HepG2 (cell line): ENCODE data around the gene C19orf18. TPM values are rescaled to one million over a fixed set of nuclear protein-coding genes. Genes with fewer than 3 reads are reported as not detected.

Experiments used
- ATAC-seq: fragments of 200-7000 bp; cut with Tn5 transposase; 3 replicates; pipeline ENCODE4 v1.9.1; 2020; ENCODE audit warnings: mild to moderate bottlenecking, moderate library complexity
- BruUV-seq: library from RNA; stranded (reverse); fragments of 400-500 nt; replicated peaks from 2 replicates; lab custom pipeline; 2021; lab: Mats Ljungman, UMichigan
- CTCF ChIA-PET: fragments of 300-600 bp; formaldehyde crosslinking; extraction: SDS; loops from one replicate; lab custom pipeline; 2021; ENCODE audit warnings: low total read pairs, inconsistent platforms, low intra/inter-chr PET ratio; lab: Yijun Ruan, JAX
- POLR2A ChIA-PET: fragments of 350-600 bp; sonication (Branson Sonifier 250); formaldehyde crosslinking; loops from one replicate; lab custom pipeline; 2020; ENCODE audit warnings: antibody characterized with exemption, inconsistent platforms; lab: Yijun Ruan, JAX
- DNase-seq: peaks from one replicate; pipeline ENCODE4 v3.0.0-alpha.2; 2015; ENCODE audit warnings: low spot score
- FAIRE-seq: peaks from 3 replicates; lab custom pipeline; 2011; peaks lifted over from hg19 to GRCh38; lab: Jason Lieb, UNC
- H2AFZ ChIP-seq: one replicate; pipeline ENCODE4 v1.6.1; 2011; ENCODE audit warnings: low read length, inconsistent platforms
- H3K27ac ChIP-seq: fragments of 300-600 bp; 3 replicates; pipeline ENCODE4 v1.8.0; 2011; ENCODE audit warnings: mixed run types, mild to moderate bottlenecking, mixed read lengths, low read length, inconsistent platforms; ENCODE audit not compliant: insufficient read depth; ENCODE audit errors: extremely low read length
- H3K27me3 ChIP-seq, 2 experiments: fragments of 200-600 bp in 1 of 2; 2 replicates in 1 of 2; 3 replicates in 1 of 2; pipeline versions ENCODE4 v1.6.0 to v1.8.0; 2011; ENCODE audit warnings: low read length in 2 of 2, mild to moderate bottlenecking in 2 of 2, moderate library complexity in 2 of 2, inconsistent platforms in 1 of 2; ENCODE audit not compliant: insufficient read depth in 2 of 2, control insufficient read depth in 1 of 2
- H3K36me3 ChIP-seq, 2 experiments: fragments of 200-600 bp in 1 of 2; replicated peaks in 1 of 2; 2 replicates in 1 of 2; 3 replicates in 1 of 2; pipeline versions ENCODE4 v1.5.1 to v1.8.0; 2011; ENCODE audit warnings: low read length in 2 of 2, inconsistent platforms in 1 of 2; ENCODE audit not compliant: insufficient read depth in 2 of 2, control insufficient read depth in 1 of 2
- H3K4me1 ChIP-seq: 2 replicates; pipeline ENCODE4 v1.5.1; 2012; ENCODE audit warnings: low read length, inconsistent platforms; ENCODE audit not compliant: insufficient read depth
- H3K4me2 ChIP-seq: 2 replicates; pipeline ENCODE4 v1.6.0; 2011; ENCODE audit warnings: low read depth, low read length, inconsistent platforms
- H3K4me3 ChIP-seq, 3 experiments: fragments of 200-600 bp in 1 of 3; sonication (generic), shearing (Covaris generic) in 1 of 3; replicated peaks in 1 of 3; 2 replicates each; pipeline ENCODE4 v1.5.1; 2011 to 2016; ENCODE audit warnings: low read length in 3 of 3, inconsistent platforms in 2 of 3, low read depth in 2 of 3, mild to moderate bottlenecking in 2 of 3, control low read depth in 1 of 3, mixed read lengths in 1 of 3; ENCODE audit not compliant: insufficient read depth in 1 of 3
- H3K79me2 ChIP-seq: one replicate; pipeline ENCODE4 v1.6.1; 2011; ENCODE audit warnings: low read length, inconsistent platforms; ENCODE audit not compliant: insufficient read depth
- H3K9ac ChIP-seq: 2 replicates; pipeline ENCODE4 v1.6.0; 2011; ENCODE audit warnings: mild to moderate bottlenecking, low read depth, low read length, inconsistent platforms; ENCODE audit not compliant: insufficient read depth
- H3K9me3 ChIP-seq: 2 replicates; pipeline ENCODE4 v1.5.1; 2012; ENCODE audit warnings: mild to moderate bottlenecking, low read length
- H4K20me1 ChIP-seq: 2 replicates; pipeline ENCODE4 v1.6.0; 2011; ENCODE audit warnings: inconsistent platforms, mild to moderate bottlenecking, low read length, moderate library complexity; ENCODE audit not compliant: insufficient read depth
- RFX1 ChIP-seq: fragments of 450-650 bp; IDR thresholded peaks from 2 replicates; pipeline ENCODE4 v1.6.1; 2017
- SOX13 ChIP-seq, 3 experiments: fragments of 450-650 bp in 1 of 3; sonication (generic) in 1 of 3; formaldehyde crosslinking in 1 of 3; IDR thresholded peaks in 2 of 3; conservative IDR thresholded peaks in 1 of 3; 2 replicates each; pipeline versions ENCODE4 v1.5.0 to v1.6.1; 2016 to 2020; ENCODE audit warnings: antibody characterized with exemption in 1 of 3, mild to moderate bottlenecking in 1 of 3, missing compliant biosample characterization in 1 of 3, missing genetic modification reagents in 1 of 3, moderate library complexity in 1 of 3
- SYNCRIP ChIP-seq: fragments of 200-400 bp; formaldehyde crosslinking; IDR thresholded peaks from 2 replicates; pipeline ENCODE4 v1.6.1; 2018; ENCODE audit warnings: mild to moderate bottlenecking, low read depth, low read length; ENCODE audit not compliant: insufficient read depth
- THAP11 ChIP-seq: IDR thresholded peaks from 2 replicates; pipeline ENCODE4 v1.6.1; 2016; ENCODE audit warnings: missing biosample characterization, missing genetic modification reagents
- ZMYM4 ChIP-seq: sonication (generic); formaldehyde crosslinking; IDR thresholded peaks from 2 replicates; pipeline ENCODE4 v1.8.1; 2023; ENCODE audit warnings: mild to moderate bottlenecking, missing genetic modification reagents
- ZNF281 ChIP-seq: sonication (generic); formaldehyde crosslinking; IDR thresholded peaks from 2 replicates; pipeline ENCODE4 v1.4.0; 2020; ENCODE audit warnings: missing genetic modification reagents, borderline replicate concordance
- WGBS: methylation state at CpG from one replicate; pipeline ENCODE4 v1.1.6; 2017; ENCODE audit warnings: low lambda C conversion rate; 5-methylcytosine and 5-hydroxymethylcytosine counted together
- in situ Hi-C: cut with HindIII; loops from 2 replicates; pipeline ENCODE4 v1.10.0; 2017; ENCODE audit warnings: low pct_unique_long_range_greater_than_20kb; ENCODE audit not compliant: extremely low pct_ligation_motif_present
- intact Hi-C: fragments of 100-400 bp; cut with micrococcal nuclease; formaldehyde crosslinking; loops from one replicate; pipeline ENCODE4 v1.10.0; 2022; ENCODE audit not compliant: unreplicated experiment
- polyA plus RNA-seq, 8 experiments: library from polyadenylated mRNA; depleted of rRNA in 3 of 8; stranded (reverse) in 7 of 8; unstranded in 1 of 8; fragments of >200 nt; fragmentation: Illumina TruSeq in 4 of 8; extraction: Trizol in 4 of 8; gene quantifications; 2 replicates each; pipeline versions ENCODE4 v1.2.1 to v1.2.3, GENCODE V29; 2011 to 2016; ENCODE audit warnings: low read depth in 4 of 8, missing spikeins in 1 of 8, mixed read lengths in 1 of 8; ENCODE audit not compliant: insufficient read depth in 1 of 8
- total RNA-seq, 5 experiments: library from RNA; depleted of rRNA; stranded (reverse); fragments of >200 nt; fragmentation: Illumina TruSeq; extraction: Trizol; gene quantifications; 2 replicates each; pipeline ENCODE4 v1.2.3, GENCODE V29; 2016; ENCODE audit warnings: low read depth in 1 of 5

The C19orf18 gene
- total and polyA plus RNA-seq, 2 of the 13 experiments (the other 11 are each of a cell fraction or from before 2014, with no cell fraction given) = 0.38 to 0.55 TPM

- TF ChIP-seq ZNF281 (CRISPR knock-in tag) (no peak), SYNCRIP (no peak), ZMYM4 (CRISPR knock-in tag) (peak; percentile 34; the same call in 1 of the 2 replicates), THAP11 (CRISPR knock-in tag) (peak; percentile 87)
Observed at GRCh38 chr19:58021541-58022282, 47.4 kb upstream of the C19orf18 start (continued).

GRCh38 chr19:58020129-58020528, 45.8 kb upstream of the C19orf18 start:
- CTCF ChIA-PET = no interaction called here
- no TSS peak for BruUV-seq
- FAIRE-seq (no peak), DNase-seq (no peak), ATAC-seq (no peak)
- intact Hi-C loops (no loop called here), in situ Hi-C loops (no loop called here)
- POLR2A ChIA-PET = no interaction called here
- H4K20me1 ChIP-seq = no peaks in the 10 kb centered on the region
- no peak overlapping the region for H2AFZ ChIP-seq
- WGBS = 29% methylated on average over 6 of the region's 7 CpGs
- TF ChIP-seq SOX13 (IDR thresholded peaks at IDR 0.05) (no peak), SOX13 (CRISPR knock-in tag; conservative IDR thresholded peaks at IDR 0.05 in 1 of 2, IDR thresholded peaks at IDR 0.05 in 1 of 2) (no peak), RFX1 (no peak)
- H3K4me1 ChIP-seq = 0 out of 2 replicates have a peak, but pooled peaks cover 3% of the 10 kb centered on the region
- H3K9ac ChIP-seq = no peak overlapping the region
- peaks cover 52% of the 10 kb centered on the region for H3K9me3 ChIP-seq
- H3K27ac ChIP-seq = no peak overlapping the region
- no peak overlapping the region for H3K4me3 ChIP-seq
- H3K27me3 ChIP-seq = no peaks in the 10 kb centered on the region
- no peak overlapping the region for H3K4me2 ChIP-seq
- H3K79me2 ChIP-seq = no peaks in the 10 kb centered on the region
- no peaks in the 10 kb centered on the region for H3K36me3 ChIP-seq
